ENCODE results near the gene ZSCAN21.

Gene ZSCAN21

GRCh38 chr7:100049441-100050291 is at the start of gene ZSCAN21:
Gene ZSCAN21, plus strand, starts transcription at chr7:100049774. Its CDS starts 7,233 bp downstream, at chr7:100057007.
- CTCF ChIA-PET: interaction anchor here (0.6 to 1.4 kb wide), 4 partner anchors 33 to 70 kb away, joined by 3 to 4 read pairs (median 3); no protein-coding TSS in a partner anchor
- POLR2A ChIA-PET: interaction anchor here (0.7 to 1.3 kb wide), 8 partner anchors 12 to 130 kb away, joined by 3 to 5 read pairs (median 4); partner anchors contain the start of genes MCM7 and TRIM4
- H3K4me3 ChIP-seq (ENCODE audit: low read depth, low read length): peak within 1 kb of the TSS; percentile 93
- TF ChIP-seq ZFHX2 (tag by site-specific recombination; conservative IDR thresholded peaks at IDR 0.05) (peak; percentile 71; the same call in 1 of the 2 replicates), ZNF24 (tag by site-specific recombination; IDR thresholded peaks at IDR 0.05) (peak; percentile 70), ZNF18 (tag by site-specific recombination; IDR thresholded peaks at IDR 0.05) (no peak), KLF1 (tag by site-specific recombination; IDR thresholded peaks at IDR 0.05) (peak; percentile 84), ZNF335 (tag by site-specific recombination; conservative IDR thresholded peaks at IDR 0.05) (peak; percentile 98), ZNF311 (tag by site-specific recombination; IDR thresholded peaks at IDR 0.05; ENCODE audit: borderline replicate concordance) (no peak), PRDM1 (tag by site-specific recombination; IDR thresholded peaks at IDR 0.05) (no peak), TSHZ1 (tag by site-specific recombination; IDR thresholded peaks at IDR 0.05; ENCODE audit: borderline replicate concordance) (no peak), ZNF48 (tag by site-specific recombination; IDR thresholded peaks at IDR 0.05) (no peak), ZNF544 (tag by site-specific recombination; IDR thresholded peaks at IDR 0.05) (no peak), ZNF645 (tag by site-specific recombination; IDR thresholded peaks at IDR 0.05) (no peak), TCF7L2 (IDR thresholded peaks at IDR 0.05; ENCODE audit: borderline replicate concordance, low read depth, low read length) (no peak), ZNF561 (tag by site-specific recombination; IDR thresholded peaks at IDR 0.05; ENCODE audit: borderline replicate concordance) (0 out of 2 replicates have a peak, but pooled peaks have one; percentile 31), ZNF549 (tag by site-specific recombination; IDR thresholded peaks at IDR 0.05) (no peak), ZNF16 (tag by site-specific recombination; IDR thresholded peaks at IDR 0.05; ENCODE audit: low read depth) (no peak), ZEB2 (tag by site-specific recombination; IDR thresholded peaks at IDR 0.05) (peak; percentile 93), ZNF404 (tag by site-specific recombination; IDR thresholded peaks at IDR 0.05) (no peak), ZNF341 (tag by site-specific recombination; IDR thresholded peaks at IDR 0.05; ENCODE audit: low read depth) (peak; percentile 42; the same call in 1 of the 2 replicates), ZBTB26 (tag by site-specific recombination; optimal IDR thresholded peaks at IDR 0.05) (peak; percentile 89), ZSCAN30 (tag by site-specific recombination; IDR thresholded peaks at IDR 0.05) (peak; percentile 46; the same call in 1 of the 2 replicates), ZNF843 (tag by site-specific recombination; IDR thresholded peaks at IDR 0.05) (peak; percentile 41; the same call in 1 of the 2 replicates), ZNF26 (tag by site-specific recombination; IDR thresholded peaks at IDR 0.05) (no peak), ZFP41 (tag by site-specific recombination; IDR thresholded peaks at IDR 0.05; ENCODE audit: borderline replicate concordance) (no peak), PRDM4 (tag by site-specific recombination; IDR thresholded peaks at IDR 0.05) (peak; percentile 41; the same call in 1 of the 2 replicates)

More at GRCh38 chr7:100049441-100050291, at the start of gene ZSCAN21:
- no peaks in the 10 kb centered on the region for H3K9me3 ChIP-seq (ENCODE audit: control insufficient read depth, insufficient read depth, low read depth, low read length)
- peak within 1 kb of the TSS; percentile 73 for H3K27ac ChIP-seq (ENCODE audit: extremely low read depth, low read depth, low read length)
- peaks cover 3% of the 10 kb centered on the region; the same call in 1 of the 2 replicates for H3K4me1 ChIP-seq (ENCODE audit: control insufficient read depth, insufficient read depth, low read length)
- H3K36me3 ChIP-seq (ENCODE audit: control insufficient read depth in 2 of 2, insufficient read depth in 1 of 2, low read length in 2 of 2): peaks cover 4% of the 10 kb centered on the region in 2 experiments
